ENCODE measurements around the gene MAP3K4. TPM values are rescaled to one million over a fixed set of nuclear protein-coding genes. Genes with fewer than 3 reads are reported as not detected.
A peak's percentile ranks its signal among the peaks of the same experiment; 100 is the strongest.

Gene MAP3K4
- total RNA-seq, 6 donors from 2014 or later, result 23.7 to 52.1 (median 40.5) TPM

DNA sequence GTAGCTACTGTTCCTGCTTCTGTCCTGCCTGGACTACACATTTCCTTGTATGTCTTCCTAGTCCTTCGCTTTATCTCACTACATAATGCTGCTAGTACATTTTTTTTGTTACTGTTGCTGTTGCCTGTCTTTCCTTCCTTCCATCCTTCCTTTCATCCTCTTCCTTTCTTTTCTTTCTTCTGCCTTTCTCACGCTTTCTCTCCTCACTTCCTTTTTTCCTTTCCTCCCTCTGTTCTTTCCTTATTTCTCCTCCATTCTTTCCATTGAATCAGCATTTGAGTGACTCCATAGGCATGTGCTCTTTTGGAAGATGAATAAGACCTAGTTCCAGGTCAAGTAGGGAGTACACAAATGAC is 46.3 kb downstream of the MAP3K4 start:
- Histone ChIP-seq H3K36me3 (peaks cover 0 to 38% (median 2%) of the 10 kb centered on the region in 4 donors), H3K9me3 (no peaks in the 10 kb centered on the region), H3K27ac (no peak overlapping the region), H3K27me3 (no peaks in the 10 kb centered on the region), H3K4me1 (peaks cover 0 to 5% (median 0%) of the 10 kb centered on the region in 4 donors), H3K4me3 (no peak overlapping the region)
- ATAC-seq (ENCODE audit: low FRiP score in 2 of 2) (no peak), DNase-seq (no peak)
- TF ChIP-seq POLR2AphosphoS5 (IDR thresholded peaks at IDR 0.05), result no peak
- TF ChIP-seq, protein P1, sequence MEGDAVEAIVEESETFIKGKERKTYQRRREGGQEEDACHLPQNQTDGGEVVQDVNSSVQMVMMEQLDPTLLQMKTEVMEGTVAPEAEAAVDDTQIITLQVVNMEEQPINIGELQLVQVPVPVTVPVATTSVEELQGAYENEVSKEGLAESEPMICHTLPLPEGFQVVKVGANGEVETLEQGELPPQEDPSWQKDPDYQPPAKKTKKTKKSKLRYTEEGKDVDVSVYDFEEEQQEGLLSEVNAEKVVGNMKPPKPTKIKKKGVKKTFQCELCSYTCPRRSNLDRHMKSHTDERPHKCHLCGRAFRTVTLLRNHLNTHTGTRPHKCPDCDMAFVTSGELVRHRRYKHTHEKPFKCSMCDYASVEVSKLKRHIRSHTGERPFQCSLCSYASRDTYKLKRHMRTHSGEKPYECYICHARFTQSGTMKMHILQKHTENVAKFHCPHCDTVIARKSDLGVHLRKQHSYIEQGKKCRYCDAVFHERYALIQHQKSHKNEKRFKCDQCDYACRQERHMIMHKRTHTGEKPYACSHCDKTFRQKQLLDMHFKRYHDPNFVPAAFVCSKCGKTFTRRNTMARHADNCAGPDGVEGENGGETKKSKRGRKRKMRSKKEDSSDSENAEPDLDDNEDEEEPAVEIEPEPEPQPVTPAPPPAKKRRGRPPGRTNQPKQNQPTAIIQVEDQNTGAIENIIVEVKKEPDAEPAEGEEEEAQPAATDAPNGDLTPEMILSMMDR (IDR thresholded peaks at IDR 0.05), result no peak
- no peak for TF ChIP-seq POLR2A (IDR thresholded peaks at IDR 0.05)
- TF ChIP-seq EP300 (IDR thresholded peaks at IDR 0.05), result no peak
- 88 to 92% methylated on average over 2 of the region's 2 CpGs for WGBS, 2 donors

DNA sequence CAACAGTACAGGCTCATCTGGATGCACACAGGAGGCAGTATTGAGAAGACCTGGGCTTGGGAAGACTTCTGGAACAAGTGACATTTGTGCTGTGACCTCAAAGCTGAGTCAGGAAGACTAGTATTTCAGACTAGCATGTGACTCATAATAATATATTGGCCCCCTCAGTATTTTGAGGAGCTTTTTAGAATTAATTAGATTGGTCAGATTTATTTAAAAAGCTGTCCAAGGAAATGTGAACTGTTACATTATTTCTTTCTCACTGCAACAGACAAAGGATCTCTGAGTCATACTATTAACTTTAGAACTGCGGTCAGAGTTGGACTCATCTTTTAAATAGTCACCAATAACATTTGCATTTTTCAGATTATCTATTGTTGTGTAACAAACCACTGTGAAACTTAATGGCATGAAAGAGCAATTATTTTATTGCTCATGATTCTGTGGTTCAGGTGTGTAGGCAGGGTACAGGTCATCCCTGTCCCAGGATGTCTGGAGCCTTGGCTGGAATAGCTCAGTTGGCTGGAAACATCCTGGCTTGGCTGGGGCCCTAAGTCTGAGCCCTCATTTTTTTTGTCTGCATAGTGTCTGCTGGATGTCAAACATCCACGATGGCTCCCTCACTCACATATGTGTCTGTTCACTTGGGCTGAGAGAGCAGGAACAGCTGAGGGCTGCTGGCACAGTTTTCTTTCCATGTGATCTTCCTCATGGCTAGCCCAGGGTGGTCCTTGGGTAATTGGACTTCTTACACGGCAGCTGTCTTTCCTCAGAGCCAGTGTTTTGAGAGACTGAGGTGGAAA is 46.9 kb downstream of the MAP3K4 start:
- peak; percentile 69 to 85 for ATAC-seq (ENCODE audit: low FRiP score in 2 of 2)

DNA sequence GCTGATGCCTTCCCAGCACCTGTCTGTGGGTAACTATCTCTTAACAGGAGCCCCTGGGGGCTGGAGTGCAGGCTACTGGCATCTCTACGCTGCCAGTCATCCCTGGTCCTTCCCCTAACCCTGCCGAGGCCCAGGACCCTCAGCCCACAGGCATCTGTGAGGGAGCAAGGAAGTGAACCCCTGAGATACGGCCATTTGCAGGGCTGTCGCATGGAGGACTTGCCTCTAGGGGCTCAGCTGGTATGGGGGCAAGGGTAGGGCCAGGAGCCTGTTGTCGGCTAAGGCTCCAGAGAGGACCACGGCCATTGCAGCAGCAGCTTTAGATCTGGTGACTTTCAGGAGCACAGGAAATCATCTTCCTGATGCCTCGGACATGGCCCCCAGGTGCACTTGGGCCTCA is 49.7 kb downstream of the MAP3K4 start:
- peaks cover 0 to 5% (median 0%) of the 10 kb centered on the region in 4 donors for H3K4me1 ChIP-seq
- ATAC-seq (ENCODE audit: low FRiP score in 2 of 2) (no peak), DNase-seq (peak in 1 of 2 donors; percentile 19)
- H3K27ac ChIP-seq, result no peak overlapping the region
- no peaks in the 10 kb centered on the region for H3K27me3 ChIP-seq
- no peaks in the 10 kb centered on the region for H3K9me3 ChIP-seq
- H3K4me3 ChIP-seq, result no peak overlapping the region
- WGBS, 2 donors, result 98 to 100% methylated on average over 2 to 7 of the region's 7 CpGs
- H3K36me3 ChIP-seq, result peaks cover 0 to 29% (median 3%) of the 10 kb centered on the region in 4 donors
- no peak for TF ChIP-seq POLR2A (IDR thresholded peaks at IDR 0.05)
- TF ChIP-seq, protein P1 (IDR thresholded peaks at IDR 0.05), result no peak
- no peak for TF ChIP-seq EP300 (IDR thresholded peaks at IDR 0.05)
- no peak for TF ChIP-seq POLR2AphosphoS5 (IDR thresholded peaks at IDR 0.05)

More for the DNA sequence above, 46.9 kb downstream of the MAP3K4 start:
- Histone ChIP-seq H3K27ac (no peak overlapping the region), H3K4me3 (no peak overlapping the region), H3K4me1 (peaks cover 0 to 5% (median 0%) of the 10 kb centered on the region in 4 donors), H3K9me3 (no peaks in the 10 kb centered on the region), H3K27me3 (no peaks in the 10 kb centered on the region), H3K36me3 (peaks cover 0 to 38% (median 2%) of the 10 kb centered on the region in 4 donors)
- TF ChIP-seq, protein P1 (IDR thresholded peaks at IDR 0.05), result no peak
- TF ChIP-seq EP300 (IDR thresholded peaks at IDR 0.05) (no peak), POLR2AphosphoS5 (IDR thresholded peaks at IDR 0.05) (no peak), POLR2A (IDR thresholded peaks at IDR 0.05) (no peak)
- WGBS, 2 donors, result 71 to 72% methylated on average over 3 of the region's 3 CpGs
- DNase-seq, result no peak

GRCh38 chr6:161044335-161044734 is 52.8 kb downstream of the MAP3K4 start:
- no peaks in the 10 kb centered on the region for H3K4me1 ChIP-seq
- no peak for ATAC-seq (ENCODE audit: low FRiP score in 2 of 2)
- peaks cover 3 to 19% (median 9%) of the 10 kb centered on the region in 4 donors for H3K36me3 ChIP-seq
- DNase-seq, result no peak
- no peaks in the 10 kb centered on the region for H3K27me3 ChIP-seq
- no peak overlapping the region for H3K27ac ChIP-seq
- H3K9me3 ChIP-seq, result no peaks in the 10 kb centered on the region
- 94 to 96% methylated on average over 2 of the region's 2 CpGs for WGBS, 2 donors
- no peak overlapping the region for H3K4me3 ChIP-seq
- TF ChIP-seq EP300 (IDR thresholded peaks at IDR 0.05) (no peak), POLR2AphosphoS5 (IDR thresholded peaks at IDR 0.05) (no peak), POLR2A (IDR thresholded peaks at IDR 0.05) (no peak)
- TF ChIP-seq, protein P1 (IDR thresholded peaks at IDR 0.05), result no peak
